Suprapubic skin (tissue), 4 donors: ENCODE measurements around the gene YTHDF1.

Source experiments
- CTCF ChIP-seq, 2 donors: fragments of 200-600 bp in 1 of 2; fragments of 450-650 bp in 1 of 2; sonication (generic) in 1 of 2; IDR thresholded peaks; one replicate each; pipeline ENCODE4 v1.5.1; 2016 to 2019; ENCODE audit warnings: antibody characterized with exemption in 2 of 2, mild to moderate bottlenecking in 1 of 2, moderate library complexity in 1 of 2
- POLR2A ChIP-seq, 2 donors: fragments of 450-650 bp; IDR thresholded peaks; one replicate each; pipeline ENCODE4 v1.6.1; 2017; ENCODE audit warnings: antibody characterized with exemption in 2 of 2, mild to moderate bottlenecking in 2 of 2, moderate library complexity in 2 of 2
- POLR2AphosphoS5 ChIP-seq, 3 donors: sonication (generic); formaldehyde crosslinking; IDR thresholded peaks; one replicate each; pipeline ENCODE4 v1.6.1; 2017; ENCODE audit warnings: antibody characterized with exemption in 3 of 3

GRCh38 chr20:63217706-63218105 lies 1.8 kb upstream of the YTHDF1 start:
- no peak for TF ChIP-seq CTCF (IDR thresholded peaks at IDR 0.05)
- no peak for TF ChIP-seq POLR2A (IDR thresholded peaks at IDR 0.05)
- TF ChIP-seq POLR2AphosphoS5 (IDR thresholded peaks at IDR 0.05): no peak
